Heart right ventricle (tissue), 16 donors: ENCODE data around the gene FREM1. TPM values are rescaled to one million over a fixed set of nuclear protein-coding genes. Genes with fewer than 3 reads are reported as not detected.

Experiments used
- ATAC-seq, 8 donors: fragments of 200-7000 bp; cut with Tn5 transposase; one replicate each; pipeline ENCODE4 v1.9.1; 2020; ENCODE audit warnings: mild to moderate bottlenecking in 8 of 8, moderate library complexity in 8 of 8, moderate number of reproducible peaks in 1 of 8
- DNase-seq, 2 donors: peaks; one replicate each; pipeline ENCODE4 v3.0.0-alpha.2; 2020
- H3K27ac ChIP-seq, 10 donors: fragments of 200-600 bp; sonication (generic) in 2 of 10; one replicate each; pipeline versions ENCODE4 v1.5.0 to v1.8.0; 2020 to 2022; ENCODE audit warnings: mild to moderate bottlenecking in 3 of 10
- H3K27me3 ChIP-seq, 7 donors: fragments of 200-600 bp; one replicate each; pipeline ENCODE4 v1.8.0; 2021 to 2022; ENCODE audit warnings: mild to moderate bottlenecking in 2 of 7
- H3K36me3 ChIP-seq, 9 donors: fragments of 200-600 bp; sonication (generic) in 1 of 9; one replicate each; pipeline versions ENCODE4 v1.5.0 to v1.8.0; 2020 to 2022; ENCODE audit warnings: mild to moderate bottlenecking in 2 of 9
- H3K4me1 ChIP-seq, 9 donors: fragments of 200-600 bp; sonication (generic) in 1 of 9; one replicate each; pipeline versions ENCODE4 v1.5.0 to v1.8.0; 2020 to 2022; ENCODE audit warnings: mild to moderate bottlenecking in 4 of 9
- H3K4me3 ChIP-seq, 10 donors: fragments of 200-600 bp; sonication (generic) in 2 of 10; one replicate each; pipeline versions ENCODE4 v1.5.0 to v1.8.0; 2020 to 2022; ENCODE audit warnings: mild to moderate bottlenecking in 7 of 10, moderate library complexity in 2 of 10
- H3K9me3 ChIP-seq, 11 donors: fragments of 200-600 bp in 10 of 11; sonication (generic) in 2 of 11; one replicate each; pipeline versions ENCODE4 v1.5.0 to v1.8.0; 2013 to 2022; ENCODE audit warnings: mild to moderate bottlenecking in 2 of 11, control low read depth in 1 of 11, moderate library complexity in 1 of 11
- WGBS, 2 donors: extraction: QIAGEN DNeasy Blood & Tissue Kit; methylation state at CpG; one replicate each; pipeline ENCODE4 v1.1.7; 2013; ENCODE audit warnings: inconsistent platforms in 1 of 2; 5-methylcytosine and 5-hydroxymethylcytosine counted together
- intact Hi-C, 10 donors: fragments of 100-400 bp; cut with DNase I; formaldehyde crosslinking; loops; one replicate each; pipeline versions ENCODE4 v1.11.1 to v1.14.2; 2022
- polyA plus RNA-seq, 2 donors: library from polyadenylated mRNA; stranded (reverse); fragments of 200-250 nt; gene quantifications; one replicate each; pipeline ENCODE4 v1.2.3, GENCODE V29; 2013
- total RNA-seq, 10 donors: library from RNA; stranded (reverse); fragmentation: NEBNext Ultra II Directional in 3 of 10; extraction: Animal tissue kit (Norgen Biotek cat#: 25700) in 3 of 10; gene quantifications; one replicate each; pipeline versions ENCODE4 v1.2.1 to v1.2.4, GENCODE V29; 2021 to 2023
- TF ChIP-seq, protein P1 (sequence below), 9 donors: fragments of 200-600 bp; sonication (generic) in 2 of 9; IDR thresholded peaks; one replicate each; pipeline versions ENCODE4 v1.5.0 to v1.8.0; 2021 to 2022; ENCODE audit warnings: antibody characterized with exemption in 9 of 9, mild to moderate bottlenecking in 5 of 9, moderate library complexity in 1 of 9
- donor health status: Arrhythmogenic right ventricular cardiomyopathy.
- donor health status: ischemic (EF 13 %, LVEDD 7.1; RV severe dilation, severe dysfunction).
- donor health status: healthy with polysubstance abuse.
- donor health status: DM: no; HTN: yes; CAD: no.
- donor health status: DM: no; HTN: no; CAD: no.
- donor health status: ischemic (EF 25% LVEDD 6.9; RV normal size, moderate dysfunction).
- donor health status: ischemic (EF 25% LVEDD 5.7; RV mildly dilated, moderate dysfunction).
- donor health status: healthy.
- donor health status: DM: yes; HTN: yes; CAD: no.
- donor health status: Ischemic cardiomyopathy.
- donor health status: ischemic (EF 35%, LVEDD 5.7; RV mildly dilated, moderate dysfunction).
- donor health status: nonischemic (EF 11% LVEDD 7.7; RV severe dilation, severe dysfunction).
- donor health status: DM: yes; HTN: yes; CAD: no.
- donor health status: PGD.
- donor health status: ischemic (EF 29% LVEDD 5.4; RV normal size, mild dysfunction).
- donor health status: nonischemic (EF 23%, LVEDD 6.1; RV moderate dilation, normal function).

FREM1 gene
- total and polyA plus RNA-seq, 12 donors: 0.59 to 5.9 (median 3.1) TPM

DNA sequence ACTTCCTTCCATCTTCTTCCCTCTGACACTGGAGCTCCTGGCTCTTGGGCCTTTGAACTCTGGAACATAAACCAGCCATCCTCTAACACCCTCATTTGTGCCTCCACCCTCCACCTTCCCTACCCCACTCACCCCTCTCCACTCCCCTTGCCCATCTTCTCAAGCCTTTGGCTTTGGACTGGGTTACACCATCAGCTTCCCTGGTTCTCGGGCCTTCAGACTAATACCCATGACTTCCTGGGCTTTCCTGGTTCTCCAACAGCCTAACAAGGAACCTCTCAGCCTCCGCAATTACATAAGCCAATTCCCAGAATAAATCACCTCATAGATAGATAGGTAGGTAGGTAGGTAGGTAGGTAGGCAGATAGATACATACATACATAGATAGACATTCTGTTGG, 67.1 kb downstream of the FREM1 start:
- intact Hi-C loops: no loop called here
- DNase-seq (no peak), ATAC-seq (no peak)
- Histone ChIP-seq H3K9me3 (peaks cover 0 to 3% (median 0%) of the 10 kb centered on the region in 11 donors), H3K4me3 (no peak overlapping the region), H3K4me1 (no peaks in the 10 kb centered on the region), H3K27me3 (peaks cover 0 to under 1% (median 0%) of the 10 kb centered on the region in 7 donors), H3K27ac (no peak overlapping the region), H3K36me3 (peaks cover 0 to 24% (median 0%) of the 10 kb centered on the region in 9 donors)
- WGBS, 2 donors: 95 to 98% methylated on average over 2 of the region's 2 CpGs
- TF ChIP-seq, protein P1, sequence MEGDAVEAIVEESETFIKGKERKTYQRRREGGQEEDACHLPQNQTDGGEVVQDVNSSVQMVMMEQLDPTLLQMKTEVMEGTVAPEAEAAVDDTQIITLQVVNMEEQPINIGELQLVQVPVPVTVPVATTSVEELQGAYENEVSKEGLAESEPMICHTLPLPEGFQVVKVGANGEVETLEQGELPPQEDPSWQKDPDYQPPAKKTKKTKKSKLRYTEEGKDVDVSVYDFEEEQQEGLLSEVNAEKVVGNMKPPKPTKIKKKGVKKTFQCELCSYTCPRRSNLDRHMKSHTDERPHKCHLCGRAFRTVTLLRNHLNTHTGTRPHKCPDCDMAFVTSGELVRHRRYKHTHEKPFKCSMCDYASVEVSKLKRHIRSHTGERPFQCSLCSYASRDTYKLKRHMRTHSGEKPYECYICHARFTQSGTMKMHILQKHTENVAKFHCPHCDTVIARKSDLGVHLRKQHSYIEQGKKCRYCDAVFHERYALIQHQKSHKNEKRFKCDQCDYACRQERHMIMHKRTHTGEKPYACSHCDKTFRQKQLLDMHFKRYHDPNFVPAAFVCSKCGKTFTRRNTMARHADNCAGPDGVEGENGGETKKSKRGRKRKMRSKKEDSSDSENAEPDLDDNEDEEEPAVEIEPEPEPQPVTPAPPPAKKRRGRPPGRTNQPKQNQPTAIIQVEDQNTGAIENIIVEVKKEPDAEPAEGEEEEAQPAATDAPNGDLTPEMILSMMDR (IDR thresholded peaks at IDR 0.05): no peak

DNA sequence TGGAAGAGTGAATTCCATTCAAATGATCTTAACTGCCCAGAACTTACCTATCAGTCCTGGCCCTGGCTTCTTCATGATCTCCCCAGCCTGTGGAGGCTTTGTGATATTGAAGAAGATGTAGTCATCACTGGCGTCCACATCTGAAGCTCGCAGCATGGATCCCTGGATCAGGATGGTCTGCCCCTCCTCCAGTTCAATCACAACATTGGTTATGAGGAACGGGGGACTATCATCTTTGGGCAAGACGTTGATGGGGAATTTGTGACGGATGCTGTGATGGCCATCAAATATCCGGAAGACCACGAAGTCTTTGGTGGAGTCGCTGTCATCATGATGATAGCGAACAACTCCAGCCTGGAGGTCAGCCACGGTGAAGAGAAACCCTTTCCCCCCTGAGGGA, 68.0 kb downstream of the FREM1 start:
- no peak for DNase-seq
- Histone ChIP-seq H3K9me3 (peaks cover 0 to 3% (median 0%) of the 10 kb centered on the region in 11 donors), H3K36me3 (peaks cover 0 to 18% (median 0%) of the 10 kb centered on the region in 9 donors), H3K4me1 (no peaks in the 10 kb centered on the region), H3K27me3 (no peaks in the 10 kb centered on the region), H3K4me3 (no peak overlapping the region), H3K27ac (no peak overlapping the region)
- WGBS, 2 donors: 92 to 93% methylated on average over 10 of the region's 10 CpGs
- ATAC-seq: no peak
- TF ChIP-seq, protein P1 (IDR thresholded peaks at IDR 0.05): no peak
- intact Hi-C loops: no loop called here

DNA sequence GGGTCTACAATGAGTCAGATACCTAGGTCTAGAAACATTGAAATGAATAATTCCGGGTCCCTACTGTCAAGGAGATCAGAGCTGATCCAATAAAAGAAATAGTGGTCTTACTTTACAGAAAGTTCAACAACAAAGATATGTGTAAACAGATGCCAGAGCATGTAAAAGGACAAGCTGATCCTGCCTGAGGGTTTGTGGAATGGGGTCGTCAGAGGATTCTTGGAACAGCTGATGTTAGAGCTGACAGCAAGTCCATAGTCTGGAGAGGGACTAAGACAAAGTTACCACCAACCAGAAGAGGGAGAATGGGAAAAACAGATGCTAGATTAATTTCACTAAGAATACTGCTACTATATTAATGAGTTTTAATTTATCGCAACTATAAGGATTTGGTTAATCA, 71.5 kb downstream of the FREM1 start:
- TF ChIP-seq, protein P1 (IDR thresholded peaks at IDR 0.05): no peak
- 61 to 76% methylated on average over 3 of the region's 3 CpGs for WGBS, 2 donors
- no peaks in the 10 kb centered on the region for H3K27me3 ChIP-seq
- H3K4me3 ChIP-seq: no peak overlapping the region
- H3K27ac ChIP-seq: no peak overlapping the region
- H3K4me1 ChIP-seq: no peaks in the 10 kb centered on the region
- peaks cover 0 to 3% (median 0%) of the 10 kb centered on the region in 11 donors for H3K9me3 ChIP-seq
- no peak for DNase-seq
- no peak for ATAC-seq
- intact Hi-C loops: no loop called here
- peaks cover 0 to 10% (median 0%) of the 10 kb centered on the region in 9 donors for H3K36me3 ChIP-seq

DNA sequence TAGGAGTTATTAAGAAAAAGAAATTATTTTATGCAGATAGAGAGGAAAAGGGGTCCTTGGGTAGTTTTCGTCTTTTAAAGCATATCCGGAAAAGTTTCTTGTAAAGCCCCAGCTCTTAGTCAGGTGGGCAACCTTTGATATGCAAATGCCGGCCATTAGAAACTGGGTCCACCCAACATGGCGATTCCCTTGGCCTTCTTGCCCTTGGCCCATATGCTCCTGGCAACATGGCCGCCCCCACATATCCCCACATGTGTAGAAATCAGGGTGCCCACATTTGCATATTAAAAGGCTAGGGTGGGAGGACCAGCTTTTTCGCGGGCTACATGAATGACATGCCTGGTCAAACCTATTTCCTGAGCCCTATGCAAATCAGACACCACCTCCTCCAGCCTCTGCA, 73.3 kb downstream of the FREM1 start:
- DNase-seq (no peak), ATAC-seq (no peak)
- intact Hi-C loops: no loop called here
- 96 to 97% methylated on average over 7 of the region's 7 CpGs for WGBS, 2 donors
- H3K4me3 ChIP-seq: no peak overlapping the region
- H3K9me3 ChIP-seq: peaks cover 0 to 3% (median 0%) of the 10 kb centered on the region in 11 donors
- H3K4me1 ChIP-seq: no peaks in the 10 kb centered on the region
- TF ChIP-seq, protein P1 (IDR thresholded peaks at IDR 0.05): no peak
- H3K27ac ChIP-seq: no peak overlapping the region
- H3K36me3 ChIP-seq: peaks cover 0 to 4% (median 0%) of the 10 kb centered on the region in 9 donors
- no peaks in the 10 kb centered on the region for H3K27me3 ChIP-seq
